Measurements from ENCODE around the gene SGK2.

SGK2 gene

DNA sequence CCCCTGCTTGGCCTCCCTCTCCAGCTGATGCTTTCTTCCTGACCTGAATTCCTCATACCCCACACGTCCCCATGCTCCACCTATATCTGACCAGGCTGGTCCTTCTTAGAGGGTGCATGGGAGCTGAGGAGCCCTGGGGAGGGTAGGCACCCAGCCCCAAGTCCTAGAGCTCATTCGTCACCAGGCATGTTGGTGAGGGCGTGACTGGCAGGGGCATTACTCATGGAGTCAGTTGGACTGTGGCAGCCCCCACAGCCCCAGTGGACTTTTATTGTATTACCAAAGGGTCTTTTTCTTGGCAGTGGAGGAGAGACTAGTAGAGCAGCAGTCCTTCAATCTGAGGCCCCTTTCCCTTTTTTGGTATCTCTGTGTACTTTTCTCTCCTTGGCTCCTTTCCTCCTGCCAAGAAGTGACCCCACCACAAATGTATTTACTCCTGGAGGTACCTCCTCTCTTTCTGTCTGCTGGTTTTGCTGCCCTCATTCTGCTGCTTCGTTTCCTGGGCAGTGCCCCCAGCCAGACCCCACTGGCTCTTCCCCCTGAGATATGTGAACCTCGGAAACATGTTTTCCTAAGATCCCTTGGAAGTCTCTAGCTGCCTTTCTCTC is 10.4 kb upstream of the SGK2 start:
- H3K4me1 ChIP-seq (ENCODE audit: low read length), result 0 out of 2 replicates have a peak, but pooled peaks cover 4% of the 10 kb centered on the region
- H3K9me2 ChIP-seq (replicated peaks; ENCODE audit: insufficient read depth, low read length), result no peaks in the 10 kb centered on the region
- H3K79me2 ChIP-seq (ENCODE audit: low read length), result no peaks in the 10 kb centered on the region
- TF ChIP-seq, protein P1, sequence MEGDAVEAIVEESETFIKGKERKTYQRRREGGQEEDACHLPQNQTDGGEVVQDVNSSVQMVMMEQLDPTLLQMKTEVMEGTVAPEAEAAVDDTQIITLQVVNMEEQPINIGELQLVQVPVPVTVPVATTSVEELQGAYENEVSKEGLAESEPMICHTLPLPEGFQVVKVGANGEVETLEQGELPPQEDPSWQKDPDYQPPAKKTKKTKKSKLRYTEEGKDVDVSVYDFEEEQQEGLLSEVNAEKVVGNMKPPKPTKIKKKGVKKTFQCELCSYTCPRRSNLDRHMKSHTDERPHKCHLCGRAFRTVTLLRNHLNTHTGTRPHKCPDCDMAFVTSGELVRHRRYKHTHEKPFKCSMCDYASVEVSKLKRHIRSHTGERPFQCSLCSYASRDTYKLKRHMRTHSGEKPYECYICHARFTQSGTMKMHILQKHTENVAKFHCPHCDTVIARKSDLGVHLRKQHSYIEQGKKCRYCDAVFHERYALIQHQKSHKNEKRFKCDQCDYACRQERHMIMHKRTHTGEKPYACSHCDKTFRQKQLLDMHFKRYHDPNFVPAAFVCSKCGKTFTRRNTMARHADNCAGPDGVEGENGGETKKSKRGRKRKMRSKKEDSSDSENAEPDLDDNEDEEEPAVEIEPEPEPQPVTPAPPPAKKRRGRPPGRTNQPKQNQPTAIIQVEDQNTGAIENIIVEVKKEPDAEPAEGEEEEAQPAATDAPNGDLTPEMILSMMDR (IDR thresholded peaks at IDR 0.05; ENCODE audit: low read length), result no peak
- no peak for TF ChIP-seq EZH2phosphoT487 (IDR thresholded peaks at IDR 0.05; ENCODE audit: low read length)
- no peak for TF ChIP-seq EZH2 (optimal IDR thresholded peaks at IDR 0.05; ENCODE audit: low read depth, low read length)
- H4K20me1 ChIP-seq (ENCODE audit: insufficient read depth, low read length), result no peaks in the 10 kb centered on the region
- H3K9ac ChIP-seq (ENCODE audit: low read length), result no peak overlapping the region
- H3K27ac ChIP-seq (ENCODE audit: low read length), result no peak overlapping the region
- no peaks in the 10 kb centered on the region for H3K27me3 ChIP-seq (replicated peaks; ENCODE audit: insufficient read depth, low read length)
- H3K36me3 ChIP-seq (replicated peaks; ENCODE audit: insufficient read depth, low read length), result no peaks in the 10 kb centered on the region
- H3K4me2 ChIP-seq (ENCODE audit: low read depth, low read length), result no peak overlapping the region
- no peak for DNase-seq
- no peaks in the 10 kb centered on the region for H3F3A ChIP-seq (ENCODE audit: insufficient read depth, low read length)
- H3K9me3 ChIP-seq (replicated peaks; ENCODE audit: insufficient read depth, low read length), result no peaks in the 10 kb centered on the region
- no peak overlapping the region for H2AFZ ChIP-seq (ENCODE audit: low read length)
- no peak overlapping the region for H3K4me3 ChIP-seq (ENCODE audit: low read length)

DNA sequence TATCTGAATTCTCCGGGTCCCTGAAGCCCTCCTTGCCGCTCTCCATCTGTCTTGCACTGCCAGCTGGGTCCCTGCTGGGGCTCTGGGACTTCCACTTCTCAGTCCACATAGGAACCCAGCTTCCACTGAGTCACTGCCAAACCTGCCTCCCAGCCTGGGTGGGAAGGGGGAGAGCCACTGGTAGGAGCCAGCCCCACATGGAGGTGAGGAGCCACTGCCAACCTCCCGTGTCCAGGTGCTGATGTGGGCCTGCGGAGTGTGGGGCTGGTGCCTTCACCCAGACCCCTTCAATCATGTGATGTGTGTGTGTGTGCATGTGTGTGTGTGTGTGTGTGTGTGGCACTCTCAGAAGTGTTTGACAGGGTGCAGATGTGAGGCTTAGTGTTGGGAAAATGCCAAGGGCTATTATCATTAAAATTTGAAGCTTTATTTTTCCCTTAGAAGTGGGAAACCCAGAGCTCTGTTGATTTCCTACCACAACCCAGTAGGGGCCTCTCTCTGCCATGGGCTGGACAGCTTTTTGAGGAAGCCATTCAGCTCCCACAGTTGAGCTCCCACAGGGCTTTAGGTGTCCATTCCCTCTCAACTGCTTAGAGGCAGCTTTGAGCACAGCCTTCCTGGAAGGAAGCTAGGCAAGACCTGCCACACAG is 9.3 kb upstream of the SGK2 start:
- Histone ChIP-seq H4K20me1 (ENCODE audit: insufficient read depth, low read length) (no peaks in the 10 kb centered on the region), H3K4me2 (ENCODE audit: low read depth, low read length) (no peak overlapping the region), H3K79me2 (ENCODE audit: low read length) (no peaks in the 10 kb centered on the region), H2AFZ (ENCODE audit: low read length) (no peak overlapping the region), H3K9me3 (replicated peaks; ENCODE audit: insufficient read depth, low read length) (no peaks in the 10 kb centered on the region), H3K4me3 (ENCODE audit: low read length) (no peak overlapping the region), H3K4me1 (ENCODE audit: low read length) (no peaks in the 10 kb centered on the region), H3K9ac (ENCODE audit: low read length) (no peak overlapping the region), H3K27ac (ENCODE audit: low read length) (no peak overlapping the region), H3K27me3 (replicated peaks; ENCODE audit: insufficient read depth, low read length) (no peaks in the 10 kb centered on the region), H3K9me2 (replicated peaks; ENCODE audit: insufficient read depth, low read length) (no peaks in the 10 kb centered on the region), H3K36me3 (replicated peaks; ENCODE audit: insufficient read depth, low read length) (no peaks in the 10 kb centered on the region), H3F3A (ENCODE audit: insufficient read depth, low read length) (no peaks in the 10 kb centered on the region)
- TF ChIP-seq EZH2 (optimal IDR thresholded peaks at IDR 0.05; ENCODE audit: low read depth, low read length) (no peak), EZH2phosphoT487 (IDR thresholded peaks at IDR 0.05; ENCODE audit: low read length) (no peak)
- TF ChIP-seq, protein P1 (IDR thresholded peaks at IDR 0.05; ENCODE audit: low read length), result no peak
- DNase-seq, result no peak

DNA sequence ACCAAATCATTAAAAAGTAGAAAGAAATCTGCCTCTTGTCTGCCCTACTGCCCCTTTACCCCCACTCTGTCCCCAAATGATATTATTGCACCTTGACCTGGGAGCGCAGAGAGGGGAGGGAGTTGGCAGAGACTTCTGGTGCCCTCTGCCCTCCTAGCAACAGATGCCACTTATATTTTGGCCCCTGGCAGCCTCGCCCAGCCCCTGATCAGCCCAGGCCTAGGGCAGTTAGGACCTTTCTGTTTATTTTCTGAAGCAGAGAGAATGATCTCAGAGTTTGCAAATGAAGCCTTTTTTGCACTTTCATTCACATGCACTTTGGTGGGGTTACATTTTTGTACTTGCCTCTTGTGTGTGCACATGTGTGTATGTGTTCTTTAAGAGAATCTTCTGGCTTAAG is 8.4 kb upstream of the SGK2 start:
- H3K4me3 ChIP-seq (ENCODE audit: low read length), result no peak overlapping the region
- H3F3A ChIP-seq (ENCODE audit: insufficient read depth, low read length), result no peaks in the 10 kb centered on the region
- no peaks in the 10 kb centered on the region for H3K9me3 ChIP-seq (replicated peaks; ENCODE audit: insufficient read depth, low read length)
- no peaks in the 10 kb centered on the region for H3K79me2 ChIP-seq (ENCODE audit: low read length)
- no peaks in the 10 kb centered on the region for H4K20me1 ChIP-seq (ENCODE audit: insufficient read depth, low read length)
- H2AFZ ChIP-seq (ENCODE audit: low read length), result no peak overlapping the region
- H3K36me3 ChIP-seq (replicated peaks; ENCODE audit: insufficient read depth, low read length), result no peaks in the 10 kb centered on the region
- DNase-seq, result no peak
- H3K27ac ChIP-seq (ENCODE audit: low read length), result no peak overlapping the region
- H3K4me2 ChIP-seq (ENCODE audit: low read depth, low read length), result no peak overlapping the region
- H3K27me3 ChIP-seq (replicated peaks; ENCODE audit: insufficient read depth, low read length), result no peaks in the 10 kb centered on the region
- no peak overlapping the region for H3K9ac ChIP-seq (ENCODE audit: low read length)
- TF ChIP-seq, protein P1 (IDR thresholded peaks at IDR 0.05; ENCODE audit: low read length), result no peak
- TF ChIP-seq EZH2phosphoT487 (IDR thresholded peaks at IDR 0.05; ENCODE audit: low read length), result no peak
- no peak for TF ChIP-seq EZH2 (optimal IDR thresholded peaks at IDR 0.05; ENCODE audit: low read depth, low read length)
- H3K4me1 ChIP-seq (ENCODE audit: low read length), result no peaks in the 10 kb centered on the region
- no peaks in the 10 kb centered on the region for H3K9me2 ChIP-seq (replicated peaks; ENCODE audit: insufficient read depth, low read length)

Measured in MM.1S (cell line).